Esophagus mucosa (tissue), 1 donor: ENCODE measurements around the gene CHCHD10. TPM values are rescaled to one million over a fixed set of nuclear protein-coding genes. Genes with fewer than 3 reads are reported as not detected.
A peak's percentile ranks its signal among the peaks of the same experiment; 100 is the strongest.
"Not testable (repeated sequence)": the region's sequence is repeated elsewhere in the genome, so short reads cannot be mapped to it uniquely, and the experiment has no call there.

ENCODE experiments used
- ATAC-seq: fragments of 200-7000 bp; cut with Tn5 transposase; one replicate; pipeline ENCODE4 v1.9.1; 2020
- total RNA-seq: library from RNA; stranded (reverse); gene quantifications from one replicate; pipeline ENCODE4 v1.2.4, GENCODE V29; 2023
- donor health status: DM: yes; HTN: yes; CAD: no.

The CHCHD10 gene
- total RNA-seq, 1 donor from 2014 or later = 124 TPM

DNA sequence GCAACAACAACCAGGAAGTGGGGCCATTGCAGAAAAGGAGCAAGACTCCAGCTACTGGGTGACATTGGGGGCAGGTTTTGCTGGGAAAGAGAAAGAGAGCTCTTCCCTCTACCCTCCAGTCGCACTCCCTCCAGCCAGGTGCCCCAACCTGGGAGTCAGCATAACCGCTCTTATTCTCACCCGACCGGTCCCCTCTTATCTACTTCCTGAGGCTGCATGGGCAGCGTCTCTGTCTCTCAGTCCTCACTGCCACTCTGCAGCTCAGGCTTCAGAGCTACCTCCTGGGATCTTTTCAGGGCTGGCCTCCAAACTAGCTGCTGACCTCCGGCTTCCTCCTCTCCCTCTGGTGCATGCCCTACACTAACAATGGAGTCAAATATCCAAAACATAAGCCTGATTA, 22.0 kb downstream of the CHCHD10 start:
- no peak for ATAC-seq

DNA sequence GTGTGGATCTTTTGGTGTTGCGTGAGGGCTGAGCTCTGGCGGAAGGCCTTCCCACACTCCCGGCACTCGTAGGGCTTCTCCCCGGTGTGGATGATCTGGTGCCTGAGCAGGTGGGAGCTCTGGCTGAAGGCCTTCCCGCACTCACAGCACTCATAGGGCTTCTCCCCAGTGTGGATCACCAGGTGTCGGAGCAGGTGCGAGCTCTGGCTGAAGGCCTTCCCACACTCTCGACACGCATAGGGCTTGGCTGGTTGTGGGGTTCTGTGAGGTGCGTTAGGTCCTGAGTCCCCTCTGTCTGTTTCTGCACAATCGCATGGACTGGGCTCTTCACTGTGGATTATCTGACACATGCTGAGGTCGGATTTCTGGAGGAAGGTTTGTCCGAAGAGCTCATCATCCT, 23.3 kb downstream of the CHCHD10 start:
- ATAC-seq = no peak

DNA sequence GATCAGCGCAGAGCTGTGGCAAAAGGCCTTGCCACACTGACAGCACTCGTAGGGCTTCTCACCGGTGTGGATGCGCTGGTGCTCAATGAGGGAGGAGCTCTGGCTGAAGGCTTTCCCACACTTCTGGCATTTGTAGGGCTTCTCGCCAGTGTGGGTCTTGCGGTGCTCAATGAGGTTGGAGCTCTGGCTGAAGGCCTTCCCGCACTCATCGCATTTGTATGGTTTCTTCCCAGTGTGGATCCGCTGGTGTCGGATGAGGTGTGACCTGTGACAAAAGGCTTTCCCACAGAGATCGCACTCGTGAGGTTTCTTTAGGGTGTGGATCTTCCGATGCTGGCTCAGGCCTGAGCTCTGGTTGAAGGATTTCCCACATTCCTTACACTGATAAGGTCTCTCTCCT, 23.8 kb downstream of the CHCHD10 start:
- no peak for ATAC-seq

DNA sequence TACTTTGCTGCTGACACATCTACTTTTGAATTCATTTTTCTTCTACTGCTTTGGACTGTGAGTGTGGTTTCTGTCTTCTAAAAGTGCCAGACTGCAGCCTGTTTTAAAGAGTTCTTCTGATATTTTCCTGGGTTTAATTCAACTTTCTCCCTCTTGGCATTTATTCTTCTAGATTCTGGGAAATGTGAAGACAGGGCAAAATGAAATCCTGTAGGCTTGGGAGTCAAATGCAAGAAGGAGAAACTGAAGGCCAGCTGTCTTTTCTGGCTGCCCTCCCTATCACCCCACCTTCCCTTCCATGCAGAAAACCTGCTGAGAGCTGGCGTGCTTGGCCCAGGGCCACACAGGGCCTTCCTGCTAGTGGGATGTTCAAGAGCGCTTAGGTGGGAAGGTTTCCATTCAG, 24.5 kb downstream of the CHCHD10 start:
- no peak for ATAC-seq

DNA sequence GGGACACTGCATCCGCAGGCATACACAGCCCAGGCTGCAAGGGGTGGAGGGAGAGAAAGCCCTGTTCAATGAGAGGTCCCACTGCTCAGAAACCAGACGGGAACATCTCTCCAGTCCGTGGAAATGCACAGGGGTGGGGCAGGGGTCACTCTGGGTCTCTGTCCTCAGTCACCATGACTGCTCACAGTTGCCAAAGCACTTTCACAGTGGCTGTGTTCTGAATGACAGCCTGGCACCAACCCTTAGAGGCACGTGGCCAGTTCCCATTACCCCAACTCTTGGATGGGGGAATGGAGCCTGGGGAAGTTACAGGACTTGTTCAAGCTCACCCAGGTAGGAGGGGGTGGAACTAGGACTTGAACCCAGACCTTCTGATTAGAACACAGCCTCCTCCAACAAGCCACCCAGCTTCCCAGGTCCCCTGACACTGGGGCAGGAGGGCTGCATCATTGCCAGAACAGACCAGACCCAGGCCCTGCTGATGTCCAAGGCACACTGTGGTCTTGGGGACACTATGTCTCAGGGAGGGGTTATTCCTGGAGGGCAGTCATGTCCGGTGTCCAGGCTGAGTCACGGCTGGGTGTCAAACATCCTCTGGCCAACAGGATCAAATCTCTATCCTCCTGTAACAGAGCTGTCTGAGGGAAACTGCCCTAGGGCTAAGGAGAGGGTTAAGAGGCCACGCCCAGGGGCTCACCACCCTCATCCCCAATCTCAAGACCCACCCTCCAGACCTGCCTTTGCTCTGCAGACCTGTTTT, 25.1 kb downstream of the CHCHD10 start:
- ATAC-seq = peak; percentile 21

DNA sequence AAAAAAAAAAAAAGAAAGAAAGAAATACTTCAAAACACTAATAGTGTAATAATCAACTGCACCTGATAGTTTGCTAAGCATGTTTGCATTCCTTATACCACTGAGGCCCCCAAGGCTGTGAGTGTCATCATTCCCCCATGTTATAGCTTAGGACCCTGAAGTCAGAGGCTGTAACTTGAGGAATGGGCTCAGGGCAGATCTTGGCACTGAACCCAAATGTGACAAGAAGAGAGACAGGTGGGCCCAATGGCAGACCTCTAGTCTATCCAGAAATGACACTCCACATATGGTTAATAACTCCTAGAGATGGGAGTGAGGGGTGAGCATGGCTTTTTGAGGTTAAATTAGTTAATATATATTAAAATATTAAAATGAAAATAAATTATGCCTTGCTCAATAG, 30.1 kb downstream of the CHCHD10 start:
- no peak for ATAC-seq

DNA sequence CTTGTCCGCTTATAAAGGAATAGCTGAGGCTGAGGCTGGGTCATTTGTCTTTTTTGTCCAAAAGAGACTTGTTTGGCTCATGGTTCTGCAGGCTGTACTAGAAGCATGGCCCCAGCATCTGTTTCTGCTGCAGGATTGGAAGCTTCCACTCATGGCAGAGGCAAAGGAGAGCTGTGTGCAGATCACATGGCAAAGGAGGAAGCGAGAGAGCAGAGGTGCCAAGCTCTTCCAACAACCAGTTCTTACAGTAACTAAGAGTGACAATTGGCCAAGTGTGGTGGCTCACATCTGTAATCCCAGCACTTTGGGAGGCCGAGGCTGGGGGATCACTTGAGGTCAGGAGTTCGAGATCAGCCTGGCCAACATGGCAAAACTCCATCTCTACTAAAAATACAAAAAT, 39.7 kb downstream of the CHCHD10 start:
- not testable (repeated sequence) for ATAC-seq

DNA sequence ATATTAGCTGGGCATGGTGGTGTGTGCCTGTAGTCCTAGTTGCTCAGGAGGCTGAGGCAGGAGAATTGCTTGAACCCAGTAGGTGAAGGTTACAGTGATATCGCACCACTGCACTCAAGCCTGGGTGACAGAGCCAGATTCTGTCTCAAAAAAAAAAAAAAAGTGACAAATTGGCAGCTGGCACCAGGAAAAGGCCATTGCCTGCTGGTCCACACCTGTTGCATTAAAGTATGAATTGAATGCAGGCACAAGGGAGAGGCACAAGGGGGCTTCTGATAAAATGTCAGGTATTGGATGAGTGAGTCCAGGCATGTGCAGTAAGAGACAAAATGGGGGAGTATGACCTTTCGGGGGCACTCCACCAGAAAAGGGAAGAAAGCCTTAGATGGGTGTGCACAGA, 45.0 kb downstream of the CHCHD10 start:
- no peak for ATAC-seq

DNA sequence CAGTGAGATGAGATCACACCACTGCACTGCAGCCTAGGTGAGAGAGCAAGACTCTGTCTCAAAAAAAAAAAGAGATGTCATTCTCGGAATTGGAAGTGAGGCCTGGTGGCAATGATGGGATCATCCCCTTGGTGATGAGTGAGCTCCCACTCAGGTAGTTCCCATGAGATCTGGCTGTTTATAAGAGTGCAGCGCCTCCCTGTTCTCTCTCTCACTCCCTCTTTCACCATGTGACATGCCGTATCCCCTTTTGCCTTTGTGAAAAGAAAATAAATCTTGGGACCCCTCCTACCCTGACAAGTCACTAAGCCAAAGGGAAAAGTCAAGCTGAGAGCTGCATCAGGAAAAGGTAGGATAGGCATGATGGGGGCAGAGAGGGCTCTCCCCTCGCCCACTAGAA, 45.6 kb downstream of the CHCHD10 start:
- no peak for ATAC-seq

DNA sequence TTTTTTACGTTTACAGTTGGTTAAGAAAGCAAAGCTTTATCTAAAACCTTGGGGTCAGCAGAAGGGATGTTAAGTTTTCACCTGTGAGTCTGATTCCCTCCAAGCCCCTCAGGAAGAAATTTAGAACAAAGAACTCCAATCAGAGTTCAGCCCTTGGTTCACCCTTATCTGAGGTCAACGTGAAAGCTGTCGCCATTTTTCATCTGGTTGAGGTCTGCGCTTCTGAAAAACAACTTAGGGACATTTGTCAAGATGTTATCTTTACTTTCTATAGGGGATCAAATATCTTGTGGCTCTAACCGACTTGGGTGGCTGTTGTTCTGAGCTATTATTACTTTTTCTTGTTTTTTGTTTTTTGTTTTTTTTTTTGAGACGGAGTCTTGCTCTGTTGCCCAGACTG, 46.9 kb downstream of the CHCHD10 start:
- ATAC-seq = no peak

DNA sequence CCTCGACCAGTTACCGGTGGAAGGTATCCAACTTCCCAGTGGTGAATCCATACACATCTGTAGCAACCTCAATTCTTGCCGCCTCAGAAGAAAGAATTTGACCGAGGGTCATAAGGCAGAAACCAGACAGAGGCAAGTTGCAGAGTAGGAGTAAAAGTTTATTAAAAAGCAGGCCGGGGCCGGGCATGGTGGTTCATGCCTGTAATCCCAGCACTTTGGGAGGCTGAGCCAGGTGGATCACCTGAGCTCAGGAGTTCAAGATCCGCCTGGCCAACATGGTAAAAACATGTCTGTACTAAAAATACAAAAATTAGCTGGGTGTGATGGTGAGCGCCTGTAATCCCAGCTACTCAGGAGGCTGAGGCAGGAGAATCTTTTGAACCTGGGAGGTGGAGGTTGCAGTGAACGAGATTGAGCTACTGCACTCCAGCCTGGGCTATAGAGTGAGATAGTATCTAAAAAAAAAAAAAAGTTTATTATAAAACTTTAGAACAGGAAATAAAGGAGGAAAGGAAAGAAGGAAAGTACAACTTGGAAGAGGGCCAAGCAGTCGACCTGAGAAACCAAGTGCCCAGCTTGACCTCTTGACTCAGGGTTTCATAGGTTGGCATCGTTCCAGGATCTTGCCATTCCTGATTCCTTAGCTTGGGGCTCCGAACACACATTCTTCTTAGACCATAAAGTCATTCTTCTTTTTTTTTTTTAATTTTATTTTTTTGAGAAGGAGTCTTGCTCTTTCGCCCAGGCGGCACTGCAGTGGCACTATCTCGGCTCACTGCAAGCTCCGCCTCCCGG, 49.2 kb downstream of the CHCHD10 start:
- no peak for ATAC-seq

DNA sequence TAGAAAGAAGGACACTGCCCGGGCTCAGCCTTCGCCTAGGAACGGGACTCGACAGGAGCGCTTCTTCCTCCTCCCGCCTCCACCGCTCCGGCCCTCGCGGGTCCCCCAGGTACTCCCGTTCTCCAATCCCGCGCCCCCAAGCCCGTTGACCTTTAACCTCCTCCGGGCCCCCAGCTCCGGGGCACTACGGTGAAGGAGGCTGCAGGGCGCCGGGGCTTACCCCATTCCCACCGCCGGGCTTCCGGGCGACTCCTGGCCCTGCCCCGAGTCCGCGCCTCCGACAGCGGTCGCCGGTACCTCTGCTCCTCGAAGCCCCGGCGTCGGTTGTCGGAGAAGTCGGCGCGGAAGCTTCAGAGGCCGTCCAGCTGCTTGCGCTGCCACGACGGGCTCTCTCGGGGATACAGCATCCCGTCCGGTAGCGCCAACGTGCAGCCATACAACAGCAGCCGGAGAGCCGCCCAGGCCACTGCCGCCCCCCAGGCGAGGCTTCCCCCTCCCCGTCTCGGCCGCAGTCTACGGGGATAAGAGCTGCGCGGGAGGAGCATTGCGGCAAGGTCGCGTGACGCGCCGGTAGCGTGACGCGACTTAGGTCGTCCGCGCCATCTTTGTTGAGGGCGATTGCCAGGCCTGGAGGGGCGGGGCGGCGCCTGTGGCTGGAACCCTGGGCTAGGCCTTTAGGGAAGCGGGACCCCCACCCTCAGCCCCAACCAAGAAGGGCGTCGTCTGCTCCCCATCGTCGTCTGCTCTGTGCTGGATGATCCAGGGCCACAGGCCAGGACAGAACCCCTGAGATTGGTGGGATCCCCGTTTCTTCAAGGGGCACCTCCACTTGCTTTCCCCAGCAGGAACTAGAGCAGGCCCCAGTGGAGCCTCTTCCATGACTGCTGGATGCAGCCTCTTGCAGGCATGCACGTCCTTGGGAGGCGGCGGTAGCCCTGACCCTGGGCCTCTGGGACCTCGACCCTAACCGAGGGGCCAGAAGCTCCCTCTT, 50.7 kb downstream of the CHCHD10 start:
- peak; percentile 86 for ATAC-seq

Other genes with a start within 250 kb of the CHCHD10 start
- not detected for gene IGLL1, start 187.7 kb downstream of the CHCHD10 start, total RNA-seq
- gene DRICH1, start 135.7 kb downstream of the CHCHD10 start, total RNA-seq = 0.32 TPM
- not detected for gene RGL4, start 77.0 kb downstream of the CHCHD10 start, total RNA-seq
- 1.4 TPM for gene ZNF70, start 16.9 kb downstream of the CHCHD10 start, total RNA-seq
- gene VPREB3, start 13.5 kb downstream of the CHCHD10 start, total RNA-seq = 0.84 TPM
- not detected for gene C22orf15, start 5.0 kb downstream of the CHCHD10 start, total RNA-seq
- gene MMP11, start 4.9 kb upstream of the CHCHD10 start, total RNA-seq = 1.7 TPM
- gene SMARCB1, start 19.0 kb upstream of the CHCHD10 start, total RNA-seq = 60.3 TPM
- 1.5 TPM for gene DERL3, start 71.0 kb upstream of the CHCHD10 start, total RNA-seq
- gene SLC2A11, start 89.9 kb upstream of the CHCHD10 start, total RNA-seq = 1.2 TPM
- gene MIF, start 126.4 kb upstream of the CHCHD10 start, total RNA-seq = 956 TPM
- gene GSTT2B, start 193.2 kb upstream of the CHCHD10 start, total RNA-seq = 6.5 TPM
- 1.7 TPM for gene DDTL, start 198.9 kb upstream of the CHCHD10 start, total RNA-seq
- gene DDT, start 206.5 kb upstream of the CHCHD10 start, total RNA-seq = 165 TPM
- 1.1 TPM for gene GSTT2, start 212.2 kb upstream of the CHCHD10 start, total RNA-seq
- not detected for gene GSTT4, start 237.5 kb upstream of the CHCHD10 start, total RNA-seq
- gene CABIN1, start 243.3 kb upstream of the CHCHD10 start, total RNA-seq = 25.3 TPM